ENCODE measurements around the gene SH3PXD2B.
A peak's percentile ranks its signal among the peaks of the same experiment; 100 is the strongest.

The SH3PXD2B gene

GRCh38 chr5:172455087-172455381 lies 709 bp upstream of the SH3PXD2B start:
- TF ChIP-seq, protein P1, sequence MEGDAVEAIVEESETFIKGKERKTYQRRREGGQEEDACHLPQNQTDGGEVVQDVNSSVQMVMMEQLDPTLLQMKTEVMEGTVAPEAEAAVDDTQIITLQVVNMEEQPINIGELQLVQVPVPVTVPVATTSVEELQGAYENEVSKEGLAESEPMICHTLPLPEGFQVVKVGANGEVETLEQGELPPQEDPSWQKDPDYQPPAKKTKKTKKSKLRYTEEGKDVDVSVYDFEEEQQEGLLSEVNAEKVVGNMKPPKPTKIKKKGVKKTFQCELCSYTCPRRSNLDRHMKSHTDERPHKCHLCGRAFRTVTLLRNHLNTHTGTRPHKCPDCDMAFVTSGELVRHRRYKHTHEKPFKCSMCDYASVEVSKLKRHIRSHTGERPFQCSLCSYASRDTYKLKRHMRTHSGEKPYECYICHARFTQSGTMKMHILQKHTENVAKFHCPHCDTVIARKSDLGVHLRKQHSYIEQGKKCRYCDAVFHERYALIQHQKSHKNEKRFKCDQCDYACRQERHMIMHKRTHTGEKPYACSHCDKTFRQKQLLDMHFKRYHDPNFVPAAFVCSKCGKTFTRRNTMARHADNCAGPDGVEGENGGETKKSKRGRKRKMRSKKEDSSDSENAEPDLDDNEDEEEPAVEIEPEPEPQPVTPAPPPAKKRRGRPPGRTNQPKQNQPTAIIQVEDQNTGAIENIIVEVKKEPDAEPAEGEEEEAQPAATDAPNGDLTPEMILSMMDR (conservative IDR thresholded peaks at IDR 0.05; ENCODE audit: low read depth, low read length) = no peak
- DNase-seq (ENCODE audit: low read depth) = no peak
- H3K4me3 ChIP-seq (ENCODE audit: low read depth, low read length) = peak overlapping the region; percentile 85

- no peak for DNase-seq (ENCODE audit: low read depth)
- H3K4me3 ChIP-seq (ENCODE audit: low read depth, low read length) = peak overlapping the region; percentile 85
- TF ChIP-seq, protein P1 (conservative IDR thresholded peaks at IDR 0.05; ENCODE audit: low read depth, low read length) = no peak
Measured at GRCh38 chr5:172453986-172454357, 353 bp downstream of the SH3PXD2B start.

DNA sequence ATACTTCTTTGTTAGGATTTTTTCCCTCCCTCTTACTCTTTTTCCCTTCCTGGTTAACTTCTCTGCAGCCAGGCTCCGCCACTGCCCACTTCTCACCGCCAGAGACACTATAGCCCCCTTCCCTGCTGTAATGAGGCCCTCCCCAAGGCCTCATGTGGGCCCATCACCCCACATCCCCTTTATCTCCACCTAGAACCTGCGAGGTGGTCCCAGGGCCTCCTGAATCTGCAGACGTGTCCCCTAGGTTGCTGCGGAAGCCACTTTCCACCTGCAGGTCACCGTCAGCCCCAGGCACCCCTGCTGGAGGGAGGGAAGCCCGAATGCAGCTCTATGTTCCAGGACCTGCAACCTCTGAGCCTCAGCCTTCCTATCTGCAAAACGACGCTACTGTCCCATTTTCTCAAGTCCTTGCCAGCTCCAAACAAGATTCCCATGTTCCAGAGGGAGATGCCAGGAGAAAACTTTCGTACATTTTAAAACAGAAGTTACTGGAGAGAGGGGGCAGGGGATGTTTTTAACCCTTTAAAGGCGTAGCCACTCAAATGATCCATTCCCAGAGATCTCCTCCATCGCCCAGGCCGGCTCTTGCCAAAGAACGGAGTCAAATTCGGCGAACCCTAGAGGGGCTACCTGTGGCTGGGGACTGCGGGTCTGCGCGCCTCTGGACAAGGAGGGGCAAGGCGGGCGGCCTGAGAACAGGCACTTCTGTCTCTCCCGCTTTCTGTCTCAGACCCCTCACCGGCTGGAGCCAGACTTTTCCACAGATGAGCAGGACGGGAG lies 929 bp downstream of the SH3PXD2B start:
- TF ChIP-seq, protein P1 (conservative IDR thresholded peaks at IDR 0.05; ENCODE audit: low read depth, low read length) = peak; percentile 75
- peak; percentile 77 for DNase-seq (ENCODE audit: low read depth)
- peak overlapping the region; percentile 85 for H3K4me3 ChIP-seq (ENCODE audit: low read depth, low read length)

DNA sequence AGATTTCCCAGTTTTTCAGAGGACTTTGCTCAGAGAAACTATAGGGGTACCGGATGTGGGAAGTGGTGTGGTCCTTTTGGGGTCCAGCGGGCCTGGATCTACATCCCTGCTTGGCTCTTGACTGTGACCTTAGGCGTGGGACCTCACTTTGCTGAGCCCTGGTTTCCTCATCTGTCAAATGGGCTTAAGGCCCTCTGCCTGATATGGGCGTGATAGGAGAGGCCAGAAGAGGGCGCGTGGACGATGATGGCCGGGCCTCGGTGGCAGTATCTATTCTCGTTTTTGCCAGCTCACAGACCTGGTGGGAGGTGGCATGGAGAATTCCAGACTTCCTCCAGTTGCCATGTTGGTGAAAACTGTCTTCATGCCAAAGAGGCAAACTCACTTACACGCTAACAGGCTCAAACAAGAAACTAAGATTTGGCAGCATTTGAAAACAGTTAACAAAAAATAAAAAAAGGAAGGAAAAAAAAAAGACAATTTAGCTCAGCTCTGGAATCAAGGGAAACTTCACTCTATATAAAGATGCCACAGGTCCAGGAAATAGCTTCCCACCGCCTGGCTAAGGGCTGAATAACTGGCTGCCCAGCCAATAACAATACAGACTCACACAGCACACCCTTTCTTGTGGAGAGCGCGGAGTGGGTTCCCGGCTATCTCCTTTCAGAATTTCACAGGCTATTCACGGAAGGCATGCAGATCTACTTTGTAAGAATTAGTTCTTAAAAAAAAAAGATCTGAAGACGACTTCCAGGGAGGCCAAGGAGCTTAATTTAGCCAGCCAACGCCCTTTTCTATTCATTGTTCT lies 1.7 kb downstream of the SH3PXD2B start:
- H3K4me3 ChIP-seq (ENCODE audit: low read depth, low read length) = peak overlapping the region; percentile 85
- TF ChIP-seq, protein P1 (conservative IDR thresholded peaks at IDR 0.05; ENCODE audit: low read depth, low read length) = peak; percentile 14
- DNase-seq (ENCODE audit: low read depth) = peak; percentile 76

DNA sequence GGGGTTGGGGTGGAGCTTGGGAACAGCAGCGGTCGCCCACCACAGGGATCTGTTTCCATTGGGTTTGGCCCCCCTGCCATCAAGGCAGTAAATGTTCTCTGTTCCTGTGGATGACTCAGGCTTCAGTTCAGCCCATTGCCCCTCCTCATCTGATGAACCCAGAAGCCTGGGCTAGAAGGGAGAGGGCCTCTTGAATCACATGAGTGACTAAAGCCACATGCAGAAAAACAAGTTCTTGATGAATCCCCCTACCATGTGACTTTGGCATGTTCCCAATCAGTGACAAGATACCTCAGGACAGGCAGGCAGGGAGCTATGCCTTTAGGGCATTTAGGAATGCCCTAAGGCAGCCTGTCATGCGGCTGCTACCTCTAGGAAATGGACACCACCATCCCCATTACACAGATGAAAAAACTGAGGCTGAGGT lies 2.5 kb downstream of the SH3PXD2B start:
- DNase-seq (ENCODE audit: low read depth) = peak; percentile 86
- TF ChIP-seq, protein P1 (conservative IDR thresholded peaks at IDR 0.05; ENCODE audit: low read depth, low read length) = no peak
- H3K4me3 ChIP-seq (ENCODE audit: low read depth, low read length) = peak overlapping the region; percentile 9

- TF ChIP-seq, protein P1 (conservative IDR thresholded peaks at IDR 0.05; ENCODE audit: low read depth, low read length) = peak; percentile 76
- H3K4me3 ChIP-seq (ENCODE audit: low read depth, low read length) = no peak overlapping the region
- DNase-seq (ENCODE audit: low read depth) = peak; percentile 50
Measured at GRCh38 chr5:172450861-172451695, 3.2 kb downstream of the SH3PXD2B start.
